Lower lobe of right lung (tissue), 2 donors: ENCODE measurements around the gene TTLL12. TPM values are rescaled to one million over a fixed set of nuclear protein-coding genes. Genes with fewer than 3 reads are reported as not detected.

Experiments
- ATAC-seq, 2 donors: fragments of 200-7000 bp; cut with Tn5 transposase; one replicate each; pipeline ENCODE4 v1.9.1; 2020 to 2022; ENCODE audit warnings: mild to moderate bottlenecking in 2 of 2, moderate library complexity in 2 of 2
- DNase-seq: peaks from one replicate; pipeline ENCODE4 v3.0.0-alpha.2; 2020
- H3K27ac ChIP-seq: fragments of 200-600 bp; one replicate; pipeline ENCODE4 v1.8.0; 2022
- H3K27me3 ChIP-seq: fragments of 200-600 bp; one replicate; pipeline ENCODE4 v1.8.0; 2022; ENCODE audit warnings: low read depth
- H3K36me3 ChIP-seq: fragments of 200-600 bp; one replicate; pipeline ENCODE4 v1.8.0; 2022; ENCODE audit warnings: mild to moderate bottlenecking
- H3K4me1 ChIP-seq: fragments of 200-600 bp; one replicate; pipeline ENCODE4 v1.8.0; 2022
- H3K4me3 ChIP-seq: fragments of 200-600 bp; one replicate; pipeline ENCODE4 v1.8.0; 2022; ENCODE audit warnings: mild to moderate bottlenecking
- H3K9me3 ChIP-seq: fragments of 200-600 bp; one replicate; pipeline ENCODE4 v1.8.0; 2022
- intact Hi-C: fragments of 100-400 bp; cut with DNase I; formaldehyde crosslinking; loops from one replicate; pipeline ENCODE4 v1.11.0; 2022
- total RNA-seq: library from RNA; stranded (reverse); fragmentation: NEBNext Ultra II Directional; extraction: Animal tissue kit (Norgen Biotek cat#: 25700); gene quantifications from one replicate; pipeline ENCODE4 v1.2.1, GENCODE V29; 2021
- TF ChIP-seq, protein P1 (sequence below): fragments of 200-600 bp; IDR thresholded peaks from one replicate; pipeline ENCODE4 v1.8.0; 2022; ENCODE audit warnings: antibody characterized with exemption, mild to moderate bottlenecking
- donor health status: DM: no; HTN: yes; CAD: no; lungs with severe emphysema.

Gene TTLL12
- total RNA-seq, 1 donor from 2014 or later, result 21.6 TPM

DNA sequence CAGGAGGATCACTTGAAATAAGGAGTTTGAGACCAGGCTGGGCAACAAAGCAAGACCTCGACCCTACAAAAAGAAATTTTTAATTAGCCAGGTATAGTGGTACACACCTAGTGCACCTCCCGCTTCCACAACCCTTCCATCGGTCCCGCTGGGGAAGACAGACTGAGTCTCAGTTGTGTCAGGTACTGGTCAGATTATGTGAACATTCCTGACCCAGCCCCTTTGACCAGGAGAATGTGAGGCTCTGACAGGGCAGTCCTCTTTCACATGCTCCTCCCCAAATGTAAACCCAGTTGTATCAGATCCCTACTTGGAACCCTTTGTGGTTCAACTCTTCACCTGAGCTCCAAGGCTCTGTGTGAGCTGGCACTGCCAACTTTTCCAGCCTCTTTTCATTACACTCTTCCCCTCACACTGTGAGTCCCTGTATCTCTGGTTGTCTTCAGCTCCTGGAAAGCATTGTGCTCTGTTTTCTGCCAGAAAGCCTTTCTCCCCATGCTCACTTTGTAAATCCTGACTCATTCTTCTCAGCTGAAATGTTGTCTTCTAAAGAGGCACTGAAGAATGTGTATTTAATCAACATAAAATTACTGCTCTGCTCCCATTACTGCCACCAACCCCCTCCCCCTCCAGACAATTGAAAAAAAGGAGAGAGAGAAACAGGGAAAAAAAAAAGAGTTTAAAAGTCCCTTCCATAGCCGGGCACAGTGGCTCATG is 2.1 kb upstream of the TTLL12 start:
- H3K27me3 ChIP-seq, result no peaks in the 10 kb centered on the region
- ATAC-seq (no peak), DNase-seq (no peak)
- no peak overlapping the region for H3K27ac ChIP-seq
- TF ChIP-seq, protein P1, sequence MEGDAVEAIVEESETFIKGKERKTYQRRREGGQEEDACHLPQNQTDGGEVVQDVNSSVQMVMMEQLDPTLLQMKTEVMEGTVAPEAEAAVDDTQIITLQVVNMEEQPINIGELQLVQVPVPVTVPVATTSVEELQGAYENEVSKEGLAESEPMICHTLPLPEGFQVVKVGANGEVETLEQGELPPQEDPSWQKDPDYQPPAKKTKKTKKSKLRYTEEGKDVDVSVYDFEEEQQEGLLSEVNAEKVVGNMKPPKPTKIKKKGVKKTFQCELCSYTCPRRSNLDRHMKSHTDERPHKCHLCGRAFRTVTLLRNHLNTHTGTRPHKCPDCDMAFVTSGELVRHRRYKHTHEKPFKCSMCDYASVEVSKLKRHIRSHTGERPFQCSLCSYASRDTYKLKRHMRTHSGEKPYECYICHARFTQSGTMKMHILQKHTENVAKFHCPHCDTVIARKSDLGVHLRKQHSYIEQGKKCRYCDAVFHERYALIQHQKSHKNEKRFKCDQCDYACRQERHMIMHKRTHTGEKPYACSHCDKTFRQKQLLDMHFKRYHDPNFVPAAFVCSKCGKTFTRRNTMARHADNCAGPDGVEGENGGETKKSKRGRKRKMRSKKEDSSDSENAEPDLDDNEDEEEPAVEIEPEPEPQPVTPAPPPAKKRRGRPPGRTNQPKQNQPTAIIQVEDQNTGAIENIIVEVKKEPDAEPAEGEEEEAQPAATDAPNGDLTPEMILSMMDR, result no peak
- peaks cover 19% of the 10 kb centered on the region for H3K4me1 ChIP-seq
- H3K4me3 ChIP-seq, result no peak overlapping the region
- intact Hi-C loops, result no loop called here
- H3K36me3 ChIP-seq, result no peaks in the 10 kb centered on the region
- H3K9me3 ChIP-seq, result no peaks in the 10 kb centered on the region

DNA sequence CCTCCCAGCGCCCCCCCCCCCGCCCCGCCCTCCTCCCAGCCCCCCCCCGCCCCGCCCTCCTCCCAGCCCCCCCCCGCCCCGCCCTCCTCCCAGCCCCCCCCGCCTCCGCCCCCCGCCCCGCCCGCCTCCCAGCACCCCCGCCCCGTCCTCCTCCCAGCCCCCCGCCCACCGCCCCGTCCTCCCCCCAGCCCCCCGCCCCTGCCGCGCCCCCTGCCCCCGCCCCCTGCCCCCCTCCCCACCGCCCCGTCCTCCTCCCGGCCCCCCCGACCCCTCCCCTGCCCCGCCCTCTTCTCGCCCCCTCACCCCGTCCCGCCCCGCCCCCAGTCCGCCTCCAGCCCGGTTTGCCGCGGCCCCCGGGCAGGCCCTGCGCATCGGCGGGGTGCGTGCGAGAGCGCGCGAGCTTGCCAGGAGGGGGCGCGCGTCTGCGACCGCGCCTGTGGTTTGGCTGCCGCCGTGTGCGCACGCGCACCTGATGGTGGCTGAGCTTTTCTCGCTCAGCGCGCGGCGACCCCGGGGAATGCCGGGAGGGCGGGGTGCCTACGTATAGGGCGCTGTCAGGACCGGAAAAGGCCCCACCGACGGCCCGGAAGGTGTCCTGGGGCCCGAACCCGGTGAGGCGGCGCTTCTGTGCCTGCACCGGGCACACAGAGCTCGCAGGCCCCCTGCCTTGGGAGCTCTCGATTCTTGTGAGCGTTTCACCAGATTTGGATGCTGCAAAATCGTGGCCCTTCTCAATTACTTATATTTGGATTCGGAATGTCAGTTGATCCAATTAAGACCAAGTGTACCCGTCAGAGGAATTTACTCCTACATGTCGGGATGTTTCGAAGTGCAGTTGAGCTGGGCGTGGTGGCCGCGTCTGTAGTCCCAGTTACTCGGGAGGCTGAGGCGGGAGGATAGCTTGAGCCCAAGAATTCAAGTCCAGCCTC is 501 bp upstream of the TTLL12 start:
- peaks cover 19% of the 10 kb centered on the region for H3K4me1 ChIP-seq
- peak overlapping the region; percentile 58 for H3K4me3 ChIP-seq
- no peaks in the 10 kb centered on the region for H3K36me3 ChIP-seq
- H3K27ac ChIP-seq, result peak overlapping the region; percentile 90
- DNase-seq (peak; percentile 98), ATAC-seq (peak; percentile 95 to 97)
- no peaks in the 10 kb centered on the region for H3K27me3 ChIP-seq
- intact Hi-C loops, result no loop called here
- TF ChIP-seq, protein P1, result peak; percentile 67
- H3K9me3 ChIP-seq, result no peaks in the 10 kb centered on the region

DNA sequence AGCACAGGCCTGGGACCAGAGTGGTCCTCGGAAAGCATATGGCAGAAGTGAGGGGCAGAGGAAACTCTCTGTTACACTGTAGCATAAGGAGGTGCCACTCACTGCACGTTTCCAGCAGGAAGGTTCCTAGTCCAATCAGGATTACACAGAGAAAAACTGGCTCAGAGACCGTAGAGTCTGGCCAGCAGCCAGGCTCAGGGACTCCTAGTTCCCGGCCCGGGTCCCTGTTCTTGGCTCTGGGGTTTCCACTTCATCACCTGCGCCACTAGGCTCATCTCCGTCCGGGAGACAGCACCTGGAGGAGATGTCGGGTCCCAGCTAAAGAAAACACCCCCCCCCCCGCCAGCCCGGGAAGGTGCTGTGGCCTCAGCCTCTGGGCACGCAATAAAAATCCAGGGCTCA is 1.1 kb downstream of the TTLL12 start:
- Histone ChIP-seq H3K9me3 (no peaks in the 10 kb centered on the region), H3K4me3 (peak overlapping the region; percentile 78), H3K27me3 (no peaks in the 10 kb centered on the region), H3K4me1 (peaks cover 24% of the 10 kb centered on the region), H3K36me3 (no peaks in the 10 kb centered on the region), H3K27ac (peak overlapping the region; percentile 82)
- TF ChIP-seq, protein P1, result no peak
- intact Hi-C loops, result no loop called here
- ATAC-seq (peak in 1 of 2 donors; percentile 20), DNase-seq (no peak)

DNA sequence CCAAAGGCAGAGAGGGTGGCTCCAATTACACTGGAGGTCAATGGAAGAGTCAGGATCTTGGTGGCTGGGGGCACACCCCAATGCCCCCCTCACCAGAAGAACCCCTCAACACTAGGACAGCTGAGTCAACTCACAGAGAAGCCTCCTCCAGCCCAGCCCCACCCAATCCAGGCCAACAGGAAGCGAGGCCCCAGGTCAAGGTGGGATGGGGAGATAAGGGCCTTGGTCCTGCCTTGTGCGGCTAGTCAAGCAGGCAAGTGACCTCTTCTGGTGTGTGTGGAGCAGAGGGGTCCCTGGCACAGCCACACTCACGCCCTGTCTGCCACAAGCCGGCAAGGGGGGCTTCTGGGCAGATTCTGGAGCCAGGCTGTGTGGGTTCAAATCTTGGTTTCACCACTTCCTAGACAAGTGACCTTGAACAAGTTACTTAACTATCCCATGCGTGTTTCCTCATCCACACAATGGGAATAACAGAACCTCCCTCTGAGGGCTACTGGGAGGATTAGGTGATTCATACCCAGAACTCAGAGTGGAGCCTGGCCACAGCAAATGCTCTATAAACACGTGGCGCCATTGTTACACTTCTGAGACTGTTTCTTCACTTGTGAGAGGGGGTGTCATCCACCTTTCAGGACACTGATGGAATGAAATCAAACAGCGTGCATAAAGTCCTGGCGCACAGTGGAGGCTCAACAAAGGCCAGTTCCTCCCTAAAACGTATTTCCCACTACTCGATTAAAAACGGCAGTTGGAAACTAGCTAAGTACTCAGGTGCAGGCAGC is 3.2 kb downstream of the TTLL12 start:
- H3K27me3 ChIP-seq, result no peaks in the 10 kb centered on the region
- intact Hi-C loops, result no loop called here
- ATAC-seq, result no peak
- DNase-seq, result no peak
- no peak overlapping the region for H3K27ac ChIP-seq
- peaks cover 17% of the 10 kb centered on the region for H3K36me3 ChIP-seq
- H3K4me1 ChIP-seq, result peaks cover 26% of the 10 kb centered on the region
- TF ChIP-seq, protein P1, result no peak
- no peaks in the 10 kb centered on the region for H3K9me3 ChIP-seq
- H3K4me3 ChIP-seq, result no peak overlapping the region

DNA sequence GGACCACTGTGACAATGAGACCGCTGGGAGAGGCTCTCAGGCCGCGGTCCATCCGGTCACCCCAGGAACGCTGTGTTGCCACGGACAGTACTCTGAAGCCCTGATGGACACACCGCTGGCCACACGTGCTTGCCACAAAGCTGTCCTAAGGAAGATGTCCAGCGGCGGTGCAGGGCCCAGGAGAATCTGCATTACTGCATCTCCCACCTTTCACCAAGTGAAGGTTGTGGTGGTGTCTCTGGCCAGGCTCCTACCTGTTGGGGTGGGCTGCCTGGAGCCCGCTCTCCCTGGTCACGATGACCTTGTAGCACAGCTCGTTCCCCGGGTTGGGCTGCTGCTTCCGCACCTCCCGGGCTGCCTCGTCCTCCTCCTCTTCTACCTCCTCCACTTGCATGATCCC is 4.2 kb downstream of the TTLL12 start:
- DNase-seq, result no peak
- Histone ChIP-seq H3K27me3 (no peaks in the 10 kb centered on the region), H3K9me3 (no peaks in the 10 kb centered on the region), H3K27ac (no peak overlapping the region), H3K4me3 (no peak overlapping the region), H3K4me1 (peaks cover 20% of the 10 kb centered on the region), H3K36me3 (peaks cover 19% of the 10 kb centered on the region)
- intact Hi-C loops, result no loop called here
- no peak for ATAC-seq
- TF ChIP-seq, protein P1, result no peak
